Uterus (tissue), 4 donors: ENCODE measurements around the gene UBASH3B. TPM values are rescaled to one million over a fixed set of nuclear protein-coding genes. Genes with fewer than 3 reads are reported as not detected.

ENCODE experiments used
- DNase-seq, 2 donors: peaks; one replicate each; pipeline ENCODE4 v3.0.0-alpha.2; 2019 to 2020
- H3K27ac ChIP-seq, 2 donors: fragments of 200-600 bp; sonication (generic); 1 replicate in 1 of 2; 2 replicates in 1 of 2; pipeline ENCODE4 v1.5.1; 2016 to 2018
- H3K27me3 ChIP-seq, 2 donors: fragments of 200-600 bp; sonication (generic); one replicate each; pipeline ENCODE4 v1.5.1; 2018 to 2019; ENCODE audit warnings: control low read depth in 1 of 2
- H3K36me3 ChIP-seq, 2 donors: fragments of 200-600 bp; sonication (generic); one replicate each; pipeline ENCODE4 v1.5.1; 2019; ENCODE audit warnings: control low read depth in 1 of 2
- H3K4me1 ChIP-seq, 2 donors: fragments of 200-600 bp; sonication (generic); one replicate each; pipeline ENCODE4 v1.5.1; 2018 to 2019; ENCODE audit warnings: control low read depth in 1 of 2
- H3K4me3 ChIP-seq, 2 donors: fragments of 200-600 bp; sonication (generic); 1 replicate in 1 of 2; 2 replicates in 1 of 2; pipeline ENCODE4 v1.5.1; 2018 to 2019; ENCODE audit warnings: mild to moderate bottlenecking in 1 of 2
- H3K9me3 ChIP-seq, 2 donors: fragments of 200-600 bp; sonication (generic); one replicate each; pipeline ENCODE4 v1.5.1; 2019; ENCODE audit warnings: control low read depth in 1 of 2
- CTCF ChIP-seq, 4 experiments: fragments of 200-600 bp in 2 of 4; fragments of 450-650 bp in 2 of 4; sonication (generic) in 2 of 4; IDR thresholded peaks; one replicate each; pipeline ENCODE4 v1.5.1; 2016 to 2019; ENCODE audit warnings: antibody characterized with exemption in 4 of 4, mild to moderate bottlenecking in 2 of 4, moderate library complexity in 1 of 4
- POLR2A ChIP-seq, 2 donors: fragments of 450-650 bp; IDR thresholded peaks; one replicate each; pipeline ENCODE4 v1.6.1; 2016; ENCODE audit warnings: antibody characterized with exemption in 2 of 2, mild to moderate bottlenecking in 1 of 2, moderate library complexity in 1 of 2
- intact Hi-C: fragments of 100-400 bp; cut with DNase I; formaldehyde crosslinking; loops from one replicate; pipeline ENCODE4 v1.15.1; 2023; ENCODE audit warnings: low total_unique reads
- total RNA-seq, 4 donors: library from RNA; depleted of rRNA in 3 of 4; stranded (reverse); fragments of >200 nt in 3 of 4; gene quantifications; one replicate each; pipeline versions ENCODE4 v1.1.0 to v1.2.4, GENCODE V29; 2014 to 2023
- donor health status: DM: yes; HTN: yes; CAD: no.

Gene UBASH3B
- total RNA-seq, 4 donors from 2014 or later, result under 0.01 to 5.8 (median 2.0) TPM

- TF ChIP-seq POLR2A (IDR thresholded peaks at IDR 0.05) (no peak), CTCF (IDR thresholded peaks at IDR 0.05) (no peak)
- H3K27me3 ChIP-seq, result no peaks in the 10 kb centered on the region
- no peak for DNase-seq
- intact Hi-C loops, result no loop called here
- no peaks in the 10 kb centered on the region for H3K9me3 ChIP-seq
- peak overlapping the region in 1 of 2 donors; percentile 72 for H3K27ac ChIP-seq
- H3K4me1 ChIP-seq, result no peaks in the 10 kb centered on the region
- no peak overlapping the region for H3K4me3 ChIP-seq
- H3K36me3 ChIP-seq, result no peaks in the 10 kb centered on the region
Observed at GRCh38 chr11:122815900-122816299, 160.4 kb downstream of the UBASH3B start.

- TF ChIP-seq CTCF (IDR thresholded peaks at IDR 0.05), result no peak
- TF ChIP-seq POLR2A (IDR thresholded peaks at IDR 0.05), result no peak
- Histone ChIP-seq H3K9me3 (no peaks in the 10 kb centered on the region), H3K36me3 (no peaks in the 10 kb centered on the region), H3K27me3 (no peaks in the 10 kb centered on the region), H3K27ac (peak overlapping the region in 1 of 2 donors; percentile 72), H3K4me3 (no peak overlapping the region), H3K4me1 (no peaks in the 10 kb centered on the region)
- intact Hi-C loops, result no loop called here
- no peak for DNase-seq
Observed at GRCh38 chr11:122816761-122817520, 161.4 kb downstream of the UBASH3B start.

- Histone ChIP-seq H3K4me3 (no peak overlapping the region), H3K9me3 (no peaks in the 10 kb centered on the region), H3K27ac (no peak overlapping the region), H3K27me3 (no peaks in the 10 kb centered on the region), H3K4me1 (no peaks in the 10 kb centered on the region), H3K36me3 (no peaks in the 10 kb centered on the region)
- TF ChIP-seq POLR2A (IDR thresholded peaks at IDR 0.05) (no peak), CTCF (IDR thresholded peaks at IDR 0.05) (no peak)
- DNase-seq, result no peak
- intact Hi-C loops, result no loop called here
Observed at GRCh38 chr11:122820158-122820557, 164.6 kb downstream of the UBASH3B start.

- H3K9me3 ChIP-seq, result no peaks in the 10 kb centered on the region
- intact Hi-C loops, result no loop called here
- no peak overlapping the region for H3K4me3 ChIP-seq
- H3K36me3 ChIP-seq, result no peaks in the 10 kb centered on the region
- no peak for TF ChIP-seq POLR2A (IDR thresholded peaks at IDR 0.05)
- TF ChIP-seq CTCF (IDR thresholded peaks at IDR 0.05), result no peak
- no peak for DNase-seq
- H3K27ac ChIP-seq, result no peak overlapping the region
- H3K4me1 ChIP-seq, result no peaks in the 10 kb centered on the region
- no peaks in the 10 kb centered on the region for H3K27me3 ChIP-seq
Observed at GRCh38 chr11:122821169-122821568, 165.6 kb downstream of the UBASH3B start.

GRCh38 chr11:122822241-122822640 lies 166.7 kb downstream of the UBASH3B start:
- TF ChIP-seq CTCF (IDR thresholded peaks at IDR 0.05) (no peak), POLR2A (IDR thresholded peaks at IDR 0.05) (no peak)
- no peak overlapping the region for H3K27ac ChIP-seq
- H3K27me3 ChIP-seq, result no peaks in the 10 kb centered on the region
- intact Hi-C loops, result no loop called here
- H3K4me3 ChIP-seq, result no peak overlapping the region
- H3K4me1 ChIP-seq, result no peaks in the 10 kb centered on the region
- DNase-seq, result no peak
- H3K9me3 ChIP-seq, result no peaks in the 10 kb centered on the region
- no peaks in the 10 kb centered on the region for H3K36me3 ChIP-seq
